HG03139 (cell line): Measurements from ENCODE around the gene TMEM107.
"Not testable (repeated sequence)": the region's sequence is repeated elsewhere in the genome, so short reads cannot be mapped to it uniquely, and the experiment has no call there.

Experiments used
- ATAC-seq: cut with Tn5 transposase; IDR thresholded peaks from one replicate; pipeline ENCODE4 v1.9.1; 2021; ENCODE audit not compliant: unreplicated experiment

Gene TMEM107

GRCh38 chr17:8189711-8190477, 13.7 kb upstream of the TMEM107 start, which contains the start of gene BORCS6:
BORCS6 (minus strand) TSS chr17:8190180; CDS start chr17:8190140, 40 bp downstream.
- peak; percentile 37 for ATAC-seq

GRCh38 chr17:8189041-8189710, 13.0 kb upstream of the TMEM107 start:
- ATAC-seq: no peak

GRCh38 chr17:8188263-8188839, 12.2 kb upstream of the TMEM107 start:
- no peak for ATAC-seq

- no peak for ATAC-seq
Observed at GRCh38 chr17:8187517-8188262, 11.5 kb upstream of the TMEM107 start.

GRCh38 chr17:8186787-8187516, 10.8 kb upstream of the TMEM107 start:
- no peak for ATAC-seq

- ATAC-seq: no peak
Observed at GRCh38 chr17:8186446-8186786, 10.2 kb upstream of the TMEM107 start.

GRCh38 chr17:8185582-8186445, 9.6 kb upstream of the TMEM107 start:
- ATAC-seq: no peak

- no peak for ATAC-seq
Observed at GRCh38 chr17:8176998-8177731, 985 bp upstream of the TMEM107 start.

GRCh38 chr17:8175795-8176196, 384 bp downstream of the TMEM107 start:
- no peak for ATAC-seq

- ATAC-seq: no peak
Observed at GRCh38 chr17:8173871-8174322, 2.3 kb downstream of the TMEM107 start.

GRCh38 chr17:8173056-8173870, 2.9 kb downstream of the TMEM107 start:
- peak; percentile 67 for ATAC-seq

GRCh38 chr17:8170186-8170585, 6.0 kb downstream of the TMEM107 start:
- ATAC-seq: not testable (repeated sequence)

GRCh38 chr17:8167526-8167925, 8.7 kb downstream of the TMEM107 start:
- ATAC-seq: no peak

GRCh38 chr17:8166731-8167130, 9.4 kb downstream of the TMEM107 start:
- no peak for ATAC-seq

GRCh38 chr17:8164815-8165131, 11.4 kb downstream of the TMEM107 start:
- ATAC-seq: no peak

GRCh38 chr17:8163978-8164814, 12.0 kb downstream of the TMEM107 start:
- no peak for ATAC-seq
